Measurements from ENCODE around the gene DRAP1. TPM values are rescaled to one million over a fixed set of nuclear protein-coding genes. Genes with fewer than 3 reads are reported as not detected.

Gene DRAP1
- total and polyA plus RNA-seq, 9 of the 15 experiments (the other 6 are each of a cell fraction or from before 2014, with no cell fraction given), result 9.6 to 200 (median 92.9) TPM

GRCh38 chr11:65918211-65919140 is 750 bp upstream of the DRAP1 start, which contains the start of gene C11orf68 (continued):
- TF ChIP-seq ZNF263 (CRISPR knock-in tag; IDR thresholded peaks at IDR 0.05; ENCODE audit: borderline replicate concordance) (0 out of 2 replicates have a peak, but pooled peaks have one; percentile 48), PTBP1 (IDR thresholded peaks at IDR 0.05; ENCODE audit: low read depth, low read length) (0 out of 2 replicates have a peak, but pooled peaks have one; percentile 57), ZNF165 (CRISPR knock-in tag; IDR thresholded peaks at IDR 0.05; ENCODE audit: borderline replicate concordance) (no peak), NFRKB (IDR thresholded peaks at IDR 0.05; ENCODE audit: low read depth) (peak; percentile 45), CTCF (IDR thresholded peaks at IDR 0.05 in 2 of 3, conservative IDR thresholded peaks at IDR 0.05 in 1 of 3; ENCODE audit: insufficient read depth in 2 of 3, low read depth in 1 of 3, low read length in 3 of 3) (0 out of 6 replicates have a peak, but pooled peaks of 1 of the 3 experiments have one; percentile 2), SIN3A (IDR thresholded peaks at IDR 0.05; ENCODE audit: borderline replicate concordance in 2 of 2, control insufficient read depth in 1 of 2, low read depth in 2 of 2, low read length in 2 of 2) (0 out of 4 replicates have a peak, but pooled peaks of 1 of the 2 experiments have one; percentile 51), NCOA1 (IDR thresholded peaks at IDR 0.05; ENCODE audit: low read depth) (no peak), CBX3 (IDR thresholded peaks at IDR 0.05; ENCODE audit: borderline replicate concordance in 1 of 2, low read length in 2 of 2) (peak in 1 of 2 experiments; percentile 77; a peak in 1 of 3 replicates), CXXC5 (CRISPR knock-in tag; IDR thresholded peaks at IDR 0.05) (peak; percentile 87; the same call in 1 of the 2 replicates), GATA2 (CRISPR knock-in tag; IDR thresholded peaks at IDR 0.05) (no peak), PATZ1 (CRISPR knock-in tag; IDR thresholded peaks at IDR 0.05; ENCODE audit: borderline replicate concordance) (no peak), ZNF232 (CRISPR knock-in tag; IDR thresholded peaks at IDR 0.05) (no peak), FOXJ2 (tag; IDR thresholded peaks at IDR 0.05) (no peak), HMGN3 (IDR thresholded peaks at IDR 0.05; ENCODE audit: borderline replicate concordance, extremely low read depth, insufficient read length, low read depth, low read length) (no peak), PHF8 (IDR thresholded peaks at IDR 0.05; ENCODE audit: borderline replicate concordance, low read length) (peak; percentile 62; the same call in 1 of the 2 replicates), MCM5 (IDR thresholded peaks at IDR 0.05; ENCODE audit: low read depth) (no peak), SAFB2 (IDR thresholded peaks at IDR 0.05; ENCODE audit: borderline replicate concordance, low read depth, low read length, severe bottlenecking) (no peak), HDAC1 (IDR thresholded peaks at IDR 0.05) (no peak), NR1H2 (CRISPR knock-in tag; IDR thresholded peaks at IDR 0.05) (peak; percentile 90; the same call in 1 of the 2 replicates), ATF2 (CRISPR knock-in tag; IDR thresholded peaks at IDR 0.05) (no peak)
